GM19395 (cell line): ENCODE data around the gene MAP1S.
"Not testable (repeated sequence)": the region's sequence is repeated elsewhere in the genome, so short reads cannot be mapped to it uniquely, and the experiment has no call there.

Experiments
- ATAC-seq: cut with Tn5 transposase; IDR thresholded peaks from one replicate; pipeline ENCODE4 v1.9.1; 2021; ENCODE audit warnings: mild to moderate bottlenecking, moderate library complexity; ENCODE audit not compliant: unreplicated experiment

The MAP1S gene

GRCh38 chr19:17762505-17763229 is 43.4 kb downstream of the MAP1S start:
- ATAC-seq: no peak

GRCh38 chr19:17764348-17764747 is 45.1 kb downstream of the MAP1S start:
- no peak for ATAC-seq

GRCh38 chr19:17765069-17765618 is 45.9 kb downstream of the MAP1S start:
- ATAC-seq: no peak

- ATAC-seq: no peak
Measured at GRCh38 chr19:17766543-17767131, 47.4 kb downstream of the MAP1S start.

- no peak for ATAC-seq
Measured at GRCh38 chr19:17767559-17767958, 48.3 kb downstream of the MAP1S start.

- ATAC-seq: no peak
Measured at GRCh38 chr19:17770613-17771012, 51.3 kb downstream of the MAP1S start.

- ATAC-seq: no peak
Measured at GRCh38 chr19:17772172-17772571, 52.9 kb downstream of the MAP1S start.

GRCh38 chr19:17775245-17775927 is 56.1 kb downstream of the MAP1S start:
- no peak for ATAC-seq

- peak; percentile 70 for ATAC-seq
Measured at GRCh38 chr19:17775991-17776803, 56.9 kb downstream of the MAP1S start.

GRCh38 chr19:17777840-17778239 is 58.6 kb downstream of the MAP1S start:
- not testable (repeated sequence) for ATAC-seq

GRCh38 chr19:17778251-17778967 is 59.1 kb downstream of the MAP1S start:
- ATAC-seq: no peak

GRCh38 chr19:17778968-17779929 is 60.0 kb downstream of the MAP1S start:
- ATAC-seq: no peak

GRCh38 chr19:17780781-17781180 is 61.5 kb downstream of the MAP1S start:
- no peak for ATAC-seq

GRCh38 chr19:17783721-17784120 is 64.4 kb downstream of the MAP1S start:
- not testable (repeated sequence) for ATAC-seq
